Activated CD4-positive, alpha-beta T cell treated with anti-CD3 and anti-CD28 coated beads, Interleukin-2, amount 50 U/mL, for 4 hours (primary cell): ENCODE results near the gene GAL.

Source experiments
- DNase-seq, 2 experiments: peaks; one replicate each; pipeline ENCODE4 v3.0.0-alpha.2; 2020

Gene GAL

DNA sequence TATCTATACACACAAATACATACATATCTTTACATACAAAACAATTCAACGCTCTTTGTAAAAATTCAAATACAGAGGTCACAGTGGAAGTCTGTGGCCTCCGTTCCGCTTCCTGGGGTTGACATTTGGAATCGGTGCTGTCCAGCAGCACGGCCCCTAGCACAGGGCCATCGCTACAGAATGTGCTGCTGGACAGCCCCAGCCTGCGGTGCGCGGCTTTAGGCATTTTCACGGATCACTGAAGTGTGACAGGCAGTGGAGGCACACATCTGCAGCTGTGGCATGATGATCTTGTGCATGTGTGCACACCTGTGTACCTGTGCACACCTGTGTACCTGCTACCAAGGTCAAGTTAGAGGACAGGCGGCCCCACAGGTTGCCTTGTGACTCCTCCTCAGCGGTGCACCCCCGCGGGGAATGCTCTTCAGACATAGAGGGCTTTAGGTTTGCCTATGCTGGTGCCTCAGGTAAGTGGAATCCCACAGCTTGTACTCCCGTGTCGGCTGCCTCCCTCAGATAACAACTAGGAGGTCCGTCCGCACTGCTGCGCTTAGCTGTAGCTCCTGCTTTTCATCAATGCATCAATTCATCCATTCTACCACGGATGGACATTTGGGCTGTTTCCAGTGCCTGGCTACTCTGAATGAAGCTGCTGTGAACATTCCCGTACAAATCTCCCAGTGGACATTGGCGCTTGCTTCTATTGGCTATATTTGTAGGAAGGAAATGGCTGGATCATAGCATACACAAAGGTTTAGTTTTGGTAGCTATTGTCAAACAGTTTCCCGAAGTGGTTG is 29.9 kb downstream of the GAL start:
- no peak for DNase-seq

DNA sequence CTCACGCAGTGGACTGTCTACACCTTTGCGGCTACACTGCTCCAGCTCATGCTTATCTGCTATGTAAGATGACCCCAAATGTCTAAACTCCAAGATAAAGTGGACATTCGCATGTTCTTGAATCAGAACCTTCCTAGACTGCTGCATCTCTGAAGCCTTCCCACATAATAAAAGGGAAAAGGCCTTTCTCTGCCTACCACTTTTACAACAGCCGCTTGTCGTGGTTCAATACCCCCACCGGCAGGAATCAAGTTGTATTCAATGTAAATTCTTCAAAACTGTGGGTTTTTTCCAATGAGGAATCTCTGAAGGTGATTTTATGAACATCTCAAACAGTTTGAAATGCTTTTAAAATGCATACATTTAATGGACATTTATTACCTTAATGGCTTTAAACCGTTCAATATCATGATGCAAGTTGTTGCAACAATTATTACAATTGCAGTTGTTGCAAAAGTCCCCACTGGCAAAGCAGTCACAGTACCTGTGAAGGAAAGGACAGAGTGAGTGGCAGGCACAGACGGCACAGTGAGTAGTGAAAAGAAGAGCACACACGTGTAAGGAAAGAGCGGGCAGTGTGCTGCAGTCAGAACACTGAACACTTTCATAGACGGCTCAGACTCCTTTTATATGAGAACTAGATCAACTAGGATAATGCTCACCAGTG is 31.2 kb downstream of the GAL start:
- no peak for DNase-seq

GRCh38 chr11:68721075-68721474 is 36.7 kb downstream of the GAL start:
- DNase-seq: no peak

DNA sequence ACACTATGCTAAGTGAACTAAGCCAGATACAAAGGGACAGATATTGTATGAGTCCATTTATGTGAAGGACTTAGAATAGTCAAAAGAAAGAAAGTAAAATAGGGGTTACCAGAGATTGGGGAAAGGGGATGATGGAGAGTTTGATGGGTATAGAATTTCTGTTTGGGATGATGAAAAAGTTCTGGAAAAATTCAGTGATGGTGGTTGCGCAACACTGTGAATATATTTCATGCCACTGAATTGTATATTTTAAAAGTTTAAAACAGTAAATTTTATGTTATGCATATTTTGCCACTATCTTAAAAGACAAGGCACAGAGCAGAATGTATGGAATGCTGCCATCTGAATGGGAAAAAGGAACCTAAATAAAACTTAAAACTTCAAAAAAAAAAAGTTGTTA is 37.8 kb downstream of the GAL start:
- DNase-seq: no peak

DNA sequence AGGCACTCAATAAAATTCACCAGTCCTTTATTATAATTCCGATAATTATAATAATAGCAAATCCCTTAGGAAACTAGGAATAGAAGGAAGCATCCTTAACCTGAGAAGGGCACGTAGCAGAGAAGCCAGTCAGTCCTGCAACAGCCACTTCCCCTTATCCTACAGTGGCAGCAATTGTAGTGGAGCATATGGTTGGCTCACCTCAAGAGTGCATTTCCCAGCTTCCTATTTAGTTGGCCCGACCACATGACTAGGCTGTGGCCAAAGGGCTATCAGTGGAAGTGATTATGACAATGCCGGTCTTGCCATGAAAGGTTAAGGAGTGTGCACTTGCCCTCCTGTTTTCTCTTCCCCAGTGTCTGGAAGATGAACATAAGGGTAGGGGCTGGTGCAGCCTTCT is 39.9 kb downstream of the GAL start:
- no peak for DNase-seq

GRCh38 chr11:68727783-68728182 is 43.4 kb downstream of the GAL start:
- DNase-seq: no peak

GRCh38 chr11:68734111-68734510 is 49.8 kb downstream of the GAL start:
- no peak for DNase-seq

DNA sequence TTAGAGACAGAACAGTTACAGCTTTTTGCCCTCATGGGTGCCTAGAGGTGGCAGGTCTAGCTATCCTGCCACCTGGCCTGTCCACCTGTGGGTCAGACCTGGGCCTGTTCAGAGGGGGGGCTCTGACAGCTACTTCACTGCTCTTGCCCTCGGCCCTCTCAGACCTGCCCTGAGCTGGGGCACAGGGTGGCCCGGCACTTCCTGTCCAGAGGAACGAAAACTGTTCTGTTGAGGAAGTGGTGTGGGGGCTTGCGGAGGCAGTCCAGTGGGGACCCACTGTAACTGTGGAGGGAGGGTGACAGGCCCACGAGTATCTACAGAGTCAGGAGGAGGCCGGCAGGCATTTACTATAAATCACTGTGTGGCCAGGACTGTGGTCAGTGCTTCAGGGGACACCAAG is 50.8 kb downstream of the GAL start:
- no peak for DNase-seq

GRCh38 chr11:68735646-68736045 is 51.3 kb downstream of the GAL start:
- no peak for DNase-seq
